GM11168 (cell line): ENCODE results near the gene SLC9A9.

ENCODE experiments used
- in situ Hi-C: fragments of 300-500 bp; cut with MboI; formaldehyde crosslinking; loops from one replicate; pipeline ENCODE4 v1.12.0; 2022; ENCODE audit warnings: low sequenced_read_pairs; ENCODE audit not compliant: unreplicated experiment

Gene SLC9A9

DNA sequence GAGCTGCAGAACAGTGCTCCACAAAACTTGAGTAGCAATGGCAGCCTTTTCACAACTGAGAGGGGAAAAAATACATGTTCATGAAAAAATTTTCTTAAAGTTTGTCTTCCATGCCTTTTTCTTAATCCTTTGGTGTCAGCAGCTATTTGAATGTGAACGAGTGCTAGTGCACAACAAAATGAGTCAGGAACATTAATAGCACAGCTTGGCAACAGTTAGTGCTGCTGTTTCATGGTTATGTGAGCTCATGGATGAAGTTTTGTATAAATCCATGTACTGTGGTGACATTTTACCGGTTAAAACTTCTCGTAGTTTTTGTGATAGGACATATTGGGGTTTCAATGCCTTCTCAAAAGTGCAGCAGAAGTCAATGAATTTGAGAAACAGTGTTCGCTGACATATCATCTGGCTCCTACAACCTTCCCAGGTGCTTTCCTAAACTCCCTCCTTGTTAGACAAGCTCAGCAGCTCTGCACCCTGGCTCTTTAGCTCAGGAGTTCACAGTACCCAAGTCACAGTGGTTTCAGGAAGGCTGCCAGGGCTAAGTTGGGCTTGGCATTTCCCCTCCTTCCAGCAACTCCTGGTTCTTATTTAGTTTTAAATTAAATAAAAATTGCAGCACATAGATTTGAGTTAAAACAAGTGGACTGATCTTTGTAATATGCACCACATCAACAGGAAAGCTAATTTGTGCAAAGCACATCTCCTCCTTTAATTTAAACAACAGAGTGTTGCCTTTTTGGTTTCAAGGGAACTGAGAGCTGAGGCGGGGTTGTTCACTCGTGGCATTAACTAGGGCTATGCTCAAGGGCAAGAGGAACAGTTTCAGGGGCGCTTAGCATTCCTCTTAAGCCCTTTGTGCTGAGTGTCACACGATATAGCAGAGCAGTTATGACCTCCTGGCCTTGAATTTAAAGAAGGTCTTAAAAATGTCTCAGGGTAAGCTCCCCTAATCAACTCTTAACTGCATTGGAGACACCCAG is 365.9 kb downstream of the SLC9A9 start:
- in situ Hi-C loops = no loop called here

GRCh38 chr3:143480344-143480743 is 367.9 kb downstream of the SLC9A9 start:
- in situ Hi-C loops = no loop called here

GRCh38 chr3:143479727-143480126 is 368.5 kb downstream of the SLC9A9 start:
- in situ Hi-C loops = no loop called here

DNA sequence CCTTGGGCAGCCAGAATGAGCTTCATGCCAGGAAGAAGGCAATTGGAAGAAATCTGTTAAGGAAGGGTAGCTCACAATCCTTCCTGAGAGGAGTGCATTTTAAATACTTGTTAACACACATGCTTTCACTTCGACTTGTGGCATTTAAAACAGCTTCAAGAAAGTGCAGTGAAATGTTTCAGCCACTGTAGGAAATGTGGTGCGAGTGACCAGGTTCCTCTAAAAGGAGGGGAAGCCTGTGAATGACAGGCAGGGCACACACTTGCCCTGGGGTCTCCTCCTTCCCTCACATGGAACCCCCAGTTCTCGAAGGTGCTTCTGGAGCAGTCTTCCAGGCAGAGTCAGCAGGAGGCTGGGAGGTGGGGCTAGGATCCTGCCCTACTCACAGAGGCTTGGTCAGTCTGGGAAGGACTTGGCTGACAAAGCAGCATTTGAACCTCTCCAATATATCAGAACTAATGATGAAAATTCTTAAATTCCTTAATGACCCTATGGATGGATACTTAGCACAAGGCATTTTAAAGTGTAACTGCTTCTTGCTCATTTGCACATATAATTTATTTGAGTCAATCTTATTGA is 370.1 kb downstream of the SLC9A9 start:
- in situ Hi-C loops = no loop called here

DNA sequence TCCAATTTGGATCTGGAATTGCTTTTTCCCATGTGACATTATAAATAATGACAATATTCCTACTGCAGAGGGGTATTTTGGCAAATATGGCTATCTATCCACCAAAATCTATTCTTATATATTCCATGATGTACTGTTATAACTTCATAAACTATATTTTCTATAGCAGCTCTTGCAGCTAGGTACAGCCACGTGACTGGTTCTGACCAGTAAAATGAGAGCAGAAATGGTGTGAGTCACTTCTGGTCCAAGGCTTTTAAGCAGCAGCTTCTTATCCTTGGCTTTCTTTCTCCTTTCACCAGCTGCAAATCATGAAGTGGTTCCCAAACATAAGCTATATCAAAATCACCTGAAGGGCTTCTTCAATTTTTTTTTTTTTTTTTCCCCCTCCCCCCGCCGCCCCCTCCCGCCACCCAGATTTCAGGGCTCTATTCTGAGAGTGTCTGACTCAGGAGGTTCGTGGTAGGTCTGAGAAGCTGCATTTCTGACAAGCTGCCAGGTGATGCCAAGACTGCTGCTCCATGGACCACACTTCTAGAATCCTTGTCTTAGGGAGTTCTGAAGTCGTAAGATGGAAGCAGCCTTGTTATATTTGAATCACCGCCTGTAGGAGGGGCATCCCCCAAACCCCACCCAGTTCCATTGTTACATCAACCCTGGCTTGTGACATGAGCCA is 371.2 kb downstream of the SLC9A9 start:
- in situ Hi-C loops = no loop called here

- in situ Hi-C loops = no loop called here
Measured at GRCh38 chr3:143475981-143476380, 372.3 kb downstream of the SLC9A9 start.

DNA sequence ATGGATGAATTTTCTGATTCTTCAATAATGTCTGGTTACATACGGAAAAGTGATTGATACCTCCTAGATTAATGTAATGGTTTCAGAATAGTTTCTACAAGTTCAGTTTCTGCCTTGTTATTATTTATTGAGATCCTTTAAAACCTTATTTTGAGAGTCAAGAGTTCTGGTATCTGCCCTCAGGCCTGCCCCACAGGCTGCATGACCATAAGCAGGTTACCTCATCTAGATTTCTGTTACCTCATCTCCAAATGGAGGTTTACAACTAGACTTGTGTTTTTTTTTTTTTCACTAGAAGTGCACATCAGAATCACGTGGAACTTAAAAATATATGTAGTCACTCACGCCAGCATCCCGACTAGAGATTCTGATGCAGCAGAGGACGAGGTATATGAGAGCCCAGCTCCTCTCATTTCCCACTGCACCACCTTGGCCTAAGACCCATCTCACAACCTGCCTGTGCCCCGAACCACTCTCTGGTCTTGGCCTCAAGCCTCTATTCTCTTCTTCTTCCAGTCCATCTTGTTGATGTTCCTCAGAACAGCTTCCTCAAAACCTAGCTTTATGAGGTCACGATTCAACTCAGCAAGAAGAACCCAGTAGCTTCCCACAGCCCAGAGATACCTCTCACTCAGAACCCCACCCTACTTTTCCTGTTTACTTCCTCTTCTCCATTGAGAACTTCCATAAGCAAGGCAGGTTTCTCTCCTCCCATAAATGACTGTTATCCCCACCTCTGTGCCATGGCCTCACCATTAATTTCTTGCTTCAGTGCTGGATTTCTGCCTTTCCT is 375.3 kb downstream of the SLC9A9 start:
- in situ Hi-C loops = no loop called here

DNA sequence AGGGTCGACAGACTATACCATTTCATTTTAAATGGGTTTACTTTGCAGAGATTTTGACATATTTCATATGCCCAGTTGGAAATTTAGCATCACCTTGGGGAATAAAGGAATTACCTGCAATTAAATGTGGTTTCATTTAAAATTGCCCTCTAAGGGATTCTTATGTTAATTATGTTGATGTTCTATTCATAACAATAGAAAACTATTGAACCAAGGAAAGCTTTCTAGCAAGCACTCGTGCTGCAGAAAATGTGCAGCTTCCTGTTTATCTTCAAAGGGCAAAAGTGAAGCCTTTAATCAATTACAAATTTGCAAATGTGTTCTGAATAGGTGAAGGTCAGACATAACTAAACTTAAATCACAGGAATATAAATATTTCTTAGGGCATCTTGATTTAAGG is 376.6 kb downstream of the SLC9A9 start:
- in situ Hi-C loops = no loop called here

GRCh38 chr3:143469159-143469558 is 379.1 kb downstream of the SLC9A9 start:
- in situ Hi-C loops = no loop called here

GRCh38 chr3:143465666-143466065 is 382.6 kb downstream of the SLC9A9 start:
- in situ Hi-C loops = no loop called here

GRCh38 chr3:143464850-143465249 is 383.4 kb downstream of the SLC9A9 start:
- in situ Hi-C loops = no loop called here

GRCh38 chr3:143455480-143455879 is 392.8 kb downstream of the SLC9A9 start:
- in situ Hi-C loops = no loop called here

- in situ Hi-C loops = no loop called here
Measured at GRCh38 chr3:143450632-143451031, 397.6 kb downstream of the SLC9A9 start.

DNA sequence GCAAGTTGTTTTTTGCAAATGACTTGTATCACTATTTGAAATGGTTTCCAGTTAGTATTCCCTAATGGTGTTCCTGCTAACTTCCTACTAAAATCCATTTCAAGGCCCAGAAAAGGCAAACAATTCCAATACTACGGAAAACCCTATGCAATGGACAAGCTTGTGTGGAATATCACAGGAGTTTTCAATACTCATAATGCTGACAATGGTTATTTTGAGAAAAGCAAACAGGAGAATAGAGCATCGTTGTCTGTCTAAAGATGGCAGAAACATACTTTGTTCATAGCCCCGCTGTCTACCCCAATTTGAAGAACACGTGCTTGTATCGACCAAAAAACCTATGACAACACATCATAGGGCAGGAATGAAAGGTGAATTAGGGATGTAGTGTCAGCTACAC is 400.8 kb downstream of the SLC9A9 start:
- in situ Hi-C loops = loop anchor here (25.0 kb wide), 1 partner anchor 215 kb away; no protein-coding TSS in a partner anchor

DNA sequence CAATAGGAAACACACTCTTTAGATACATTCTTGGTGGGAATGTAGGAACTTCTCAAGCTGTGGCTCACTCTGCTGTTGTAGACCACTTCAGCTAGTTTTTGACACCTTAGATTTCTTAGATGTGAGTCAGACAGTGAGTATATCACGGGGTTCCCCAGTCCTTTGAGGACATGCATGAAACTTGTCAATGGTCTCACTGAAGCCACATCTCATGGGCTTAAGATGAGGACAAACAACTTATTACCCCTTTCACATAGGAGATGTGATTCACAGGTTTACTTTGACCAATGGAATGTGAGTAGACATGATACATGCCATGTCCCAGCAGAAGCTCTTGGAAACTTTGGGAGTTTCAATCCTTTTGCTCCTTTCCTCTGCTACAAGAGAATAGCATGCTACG is 403.1 kb downstream of the SLC9A9 start:
- in situ Hi-C loops = loop anchor here (25.0 kb wide), 1 partner anchor 217 kb away; no protein-coding TSS in a partner anchor

GRCh38 chr3:143443851-143444331 is 404.4 kb downstream of the SLC9A9 start:
- in situ Hi-C loops = loop anchor here (25.0 kb wide), 1 partner anchor 218 kb away; no protein-coding TSS in a partner anchor

- in situ Hi-C loops = loop anchor here (25.0 kb wide), 1 partner anchor 219 kb away; no protein-coding TSS in a partner anchor
Measured at GRCh38 chr3:143442814-143443447, 405.3 kb downstream of the SLC9A9 start.

GRCh38 chr3:143441516-143442171 is 406.6 kb downstream of the SLC9A9 start:
- in situ Hi-C loops = loop anchor here (25.0 kb wide), 1 partner anchor 221 kb away; no protein-coding TSS in a partner anchor

DNA sequence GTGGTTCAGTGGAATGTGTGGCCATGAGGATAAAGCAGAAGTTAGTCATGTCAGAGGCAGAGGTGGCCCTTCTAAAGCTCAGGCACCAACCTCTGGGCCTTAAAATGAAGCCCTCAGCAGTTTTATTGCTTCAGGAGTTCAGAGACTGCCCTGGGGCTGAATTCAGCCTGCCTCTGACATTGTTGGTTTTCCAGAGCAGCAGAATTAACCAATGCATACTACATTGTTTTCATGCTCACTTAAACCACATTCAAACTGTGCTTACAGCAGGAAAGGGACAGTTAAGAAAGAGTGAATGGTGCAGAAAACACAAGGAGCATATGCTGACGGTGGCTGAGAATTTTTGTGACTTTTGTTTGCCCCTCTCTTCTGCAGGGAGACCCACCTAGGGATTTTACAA is 408.5 kb downstream of the SLC9A9 start:
- in situ Hi-C loops = loop anchor here (25.0 kb wide), 1 partner anchor 222 kb away; no protein-coding TSS in a partner anchor
